A549 treated with CpdA at 1 μM for 4 hours (cell line): ENCODE results near the gene PCDHGA2. TPM values are rescaled to one million over a fixed set of nuclear protein-coding genes. Genes with fewer than 3 reads are reported as not detected.

Source experiments
- total RNA-seq: library from RNA; stranded (reverse); fragments of 200-300 nt; extraction: Qiagen RNA extraction; gene quantifications from 5 replicates; pipeline ENCODE4 v1.2.3, GENCODE V29; 2022; ENCODE audit warnings: low read depth

The PCDHGA2 gene
- 0.44 to 0.73 TPM (median 0.59 TPM) in 5 replicates for total RNA-seq

GRCh38 chr5:141338538-141339306, at the start of gene PCDHGA2:
Gene PCDHGA2, plus strand, starts transcription at chr5:141338760.

DNA sequence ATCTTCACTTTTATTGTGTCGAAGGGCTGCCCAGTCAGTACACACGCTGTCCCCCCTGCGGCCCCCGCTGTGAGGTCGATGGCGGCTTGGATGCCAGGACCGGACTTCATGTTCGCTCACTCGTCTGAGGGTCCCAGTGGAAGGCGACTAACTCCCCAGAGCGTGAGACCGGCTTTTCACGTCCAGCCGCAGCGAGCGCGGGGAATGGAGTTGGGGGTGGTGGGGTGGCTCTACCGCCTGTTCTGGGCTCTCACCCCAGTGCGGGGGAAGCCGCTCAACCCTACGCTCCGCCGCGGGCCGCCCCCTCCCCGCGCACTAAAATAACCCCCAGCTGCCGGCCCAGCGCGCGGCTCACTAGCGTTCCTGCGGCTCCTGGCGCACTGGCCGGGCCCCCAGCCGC, 34.8 kb upstream of the PCDHGA2 start, which contains the start of gene SLC25A2:
TSS of gene SLC25A2 (minus strand) at position 294 of the 400 bp plus-strand sequence. CDS start at position 110, 184 bp downstream.

DNA sequence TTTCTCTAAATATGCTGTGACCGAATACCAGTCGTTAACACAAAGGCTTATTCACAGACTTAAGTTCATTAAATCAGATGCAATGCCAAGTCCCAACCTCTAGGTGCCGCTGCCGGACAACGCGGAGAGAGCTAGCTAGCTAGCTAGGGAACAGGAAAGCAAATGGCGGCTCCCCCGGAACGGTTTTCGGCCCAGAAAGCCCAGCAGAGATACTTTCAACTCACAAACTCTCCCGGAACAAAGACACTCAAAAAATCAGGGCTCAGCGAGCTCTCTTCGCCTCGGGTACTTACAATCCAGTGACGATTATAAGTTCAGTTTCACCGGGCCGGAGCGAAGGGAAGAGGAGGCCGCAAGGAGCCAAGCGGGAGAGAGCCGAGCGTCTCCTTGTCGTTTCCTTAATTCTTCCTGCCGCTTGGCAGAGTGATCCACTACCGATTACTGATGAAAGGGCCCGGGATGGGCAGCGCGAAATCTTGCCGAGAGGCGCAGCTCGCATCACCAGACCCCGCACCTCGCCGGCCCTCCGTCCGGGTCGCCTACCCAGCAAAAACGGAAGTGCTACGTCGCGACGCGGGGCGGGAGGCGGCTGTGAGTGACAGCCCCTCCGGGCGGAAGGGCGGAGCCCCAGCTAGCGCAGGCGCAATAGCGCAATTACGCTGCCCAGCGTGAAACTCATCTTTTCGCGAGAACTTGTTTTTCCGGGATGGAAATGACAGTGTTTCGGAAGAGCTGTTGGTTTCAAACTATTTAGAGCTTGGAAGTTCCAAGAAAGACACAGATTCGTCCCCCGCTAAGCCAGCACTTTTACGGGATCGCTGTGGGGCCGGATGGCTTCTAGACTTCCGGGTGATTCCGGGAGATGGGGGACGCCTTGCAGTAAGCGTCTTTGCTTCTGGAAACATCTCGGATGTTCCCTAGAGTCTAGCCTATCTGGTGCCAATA, 18.1 kb upstream of the PCDHGA2 start, which contains the start of gene TAF7:
TSS of gene TAF7 (minus strand) at position 560 of the 945 bp plus-strand sequence. CDS start 740 bp downstream, outside the sequence.

DNA sequence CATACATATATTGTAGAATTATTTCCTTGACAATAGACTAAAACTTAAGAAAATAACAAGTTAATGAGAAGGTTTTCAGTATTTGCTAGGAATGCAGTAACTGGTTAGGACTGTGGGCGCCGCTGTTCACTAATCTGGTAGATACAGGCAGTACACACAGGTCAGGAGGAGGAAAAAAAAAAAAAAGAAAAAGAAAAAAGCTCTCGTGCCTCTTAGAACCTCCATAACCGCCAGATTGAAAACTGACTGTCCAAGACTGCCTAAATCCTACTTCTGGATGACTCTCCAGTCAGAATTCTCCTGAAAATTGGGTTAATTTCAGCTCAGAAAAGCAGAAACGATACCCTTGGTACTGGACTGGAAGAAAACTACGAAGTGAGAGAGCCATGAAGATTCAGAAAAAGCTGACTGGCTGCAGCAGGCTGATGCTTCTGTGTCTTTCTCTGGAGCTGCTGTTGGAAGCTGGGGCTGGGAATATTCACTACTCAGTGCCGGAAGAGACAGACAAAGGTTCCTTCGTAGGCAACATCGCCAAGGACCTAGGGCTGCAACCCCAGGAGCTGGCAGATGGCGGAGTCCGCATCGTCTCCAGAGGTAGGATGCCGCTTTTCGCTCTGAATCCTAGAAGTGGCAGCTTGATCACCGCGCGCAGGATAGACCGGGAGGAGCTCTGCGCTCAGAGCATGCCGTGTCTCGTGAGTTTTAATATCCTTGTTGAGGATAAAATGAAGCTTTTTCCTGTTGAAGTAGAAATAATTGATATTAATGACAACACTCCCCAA, 8.1 kb upstream of the PCDHGA2 start, which contains the start of gene PCDHGA1:
TSS of gene PCDHGA1 (plus strand) at position 216 of the 782 bp plus-strand sequence.

DNA sequence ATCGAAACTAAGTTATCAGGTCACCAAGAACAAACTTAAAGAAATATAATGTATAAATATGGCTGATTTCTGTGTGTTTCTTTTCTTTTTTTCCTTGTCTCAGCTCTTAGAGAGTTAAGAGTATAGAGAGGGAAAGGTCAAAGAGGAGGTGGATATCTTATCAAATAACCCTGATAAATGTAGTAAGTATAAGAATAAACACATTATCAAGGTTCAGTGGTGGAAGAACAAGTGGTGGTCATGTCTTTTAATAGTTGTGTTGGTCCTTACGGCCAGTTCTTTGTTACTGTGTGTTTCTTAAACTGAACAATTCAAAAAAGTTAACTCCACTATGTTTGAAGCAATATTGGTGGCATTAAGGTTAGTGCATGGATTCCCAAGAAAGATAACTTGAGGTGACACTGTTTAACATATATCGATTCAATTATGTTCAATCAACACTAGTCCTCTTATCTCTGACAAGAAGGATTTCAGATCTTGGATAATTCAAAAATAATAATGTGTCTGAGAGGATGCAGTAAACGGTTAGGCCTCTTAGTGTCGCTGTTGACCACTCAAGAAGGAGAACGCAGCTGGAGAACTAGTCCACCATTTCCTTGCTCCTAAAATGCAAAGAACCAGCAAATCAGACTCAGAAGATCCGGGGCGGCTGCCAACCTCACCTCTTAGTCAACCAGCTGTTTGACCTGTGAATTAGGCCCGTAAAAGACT, 4.8 kb downstream of the PCDHGA2 start, which contains the start of gene PCDHGA3:
TSS of gene PCDHGA3 (plus strand) at position 588 of the 711 bp plus-strand sequence. CDS start 205 bp downstream, outside the sequence.

DNA sequence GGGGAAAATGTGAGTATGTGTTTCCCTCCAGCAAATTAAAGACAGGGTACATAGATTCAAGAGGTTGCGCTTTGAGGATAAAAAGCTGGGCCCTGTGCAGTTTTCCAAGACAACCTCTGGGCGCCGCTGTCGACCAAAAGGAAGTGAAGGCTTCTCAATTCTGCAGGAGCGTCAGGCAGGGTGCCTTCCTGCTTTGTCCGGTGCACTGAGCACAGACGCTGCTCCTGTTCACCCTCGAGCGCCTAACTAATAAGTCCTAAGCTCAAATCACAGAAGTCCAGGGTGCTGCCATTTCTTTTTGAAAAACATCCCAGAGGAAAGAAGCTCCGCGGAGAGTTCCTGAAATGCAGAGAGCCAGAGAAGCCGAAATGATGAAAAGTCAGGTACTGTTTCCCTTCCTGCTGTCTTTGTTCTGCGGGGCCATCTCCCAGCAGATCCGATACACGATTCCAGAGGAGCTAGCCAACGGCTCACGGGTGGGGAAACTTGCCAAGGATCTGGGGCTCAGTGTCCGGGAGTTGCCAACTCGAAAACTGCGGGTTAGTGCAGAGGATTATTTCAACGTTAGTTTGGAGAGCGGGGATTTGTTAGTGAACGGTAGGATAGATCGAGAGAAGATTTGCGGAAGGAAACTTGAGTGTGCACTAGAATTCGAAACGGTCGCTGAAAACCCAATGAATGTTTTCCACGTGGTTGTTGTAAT, 11.5 kb downstream of the PCDHGA2 start, which contains the start of gene PCDHGB1:
TSS of gene PCDHGB1 (plus strand) at position 183 of the 703 bp plus-strand sequence. CDS start at position 345, 162 bp downstream.

GRCh38 chr5:141354900-141355469, 16.4 kb downstream of the PCDHGA2 start, which contains the start of gene PCDHGA4:
Gene PCDHGA4, plus strand, starts transcription at chr5:141355021. Its CDS starts 87 bp downstream, at chr5:141355108.

DNA sequence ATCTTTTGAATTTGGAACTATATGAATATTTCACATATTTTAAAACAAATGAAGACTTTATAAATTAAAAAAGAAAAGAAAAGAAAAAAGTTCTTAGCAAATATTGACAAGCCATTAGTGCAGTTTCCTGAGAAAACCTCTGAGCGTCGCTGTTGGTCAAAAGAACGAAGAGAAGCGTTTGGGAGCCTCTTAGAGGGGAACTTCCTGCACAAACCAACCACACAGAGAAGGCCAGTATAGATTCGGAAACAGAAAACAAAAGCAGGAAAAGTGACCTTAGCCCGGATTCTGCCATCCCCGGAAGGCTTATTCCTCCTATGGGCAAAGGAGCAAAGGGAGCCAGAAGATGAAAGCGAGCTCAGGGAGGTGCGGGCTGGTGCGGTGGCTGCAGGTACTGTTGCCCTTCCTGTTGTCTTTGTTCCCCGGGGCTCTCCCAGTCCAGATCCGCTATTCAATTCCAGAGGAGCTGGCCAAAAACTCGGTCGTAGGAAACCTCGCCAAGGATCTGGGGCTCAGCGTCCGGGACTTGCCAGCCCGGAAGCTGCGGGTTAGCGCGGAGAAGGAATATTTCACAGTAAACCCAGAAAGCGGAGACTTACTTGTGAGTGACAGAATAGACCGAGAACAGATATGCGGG, 21.3 kb downstream of the PCDHGA2 start, which contains the start of gene PCDHGB2:
TSS of gene PCDHGB2 (plus strand) at position 205 of the 637 bp plus-strand sequence. CDS start at position 347, 142 bp downstream.

DNA sequence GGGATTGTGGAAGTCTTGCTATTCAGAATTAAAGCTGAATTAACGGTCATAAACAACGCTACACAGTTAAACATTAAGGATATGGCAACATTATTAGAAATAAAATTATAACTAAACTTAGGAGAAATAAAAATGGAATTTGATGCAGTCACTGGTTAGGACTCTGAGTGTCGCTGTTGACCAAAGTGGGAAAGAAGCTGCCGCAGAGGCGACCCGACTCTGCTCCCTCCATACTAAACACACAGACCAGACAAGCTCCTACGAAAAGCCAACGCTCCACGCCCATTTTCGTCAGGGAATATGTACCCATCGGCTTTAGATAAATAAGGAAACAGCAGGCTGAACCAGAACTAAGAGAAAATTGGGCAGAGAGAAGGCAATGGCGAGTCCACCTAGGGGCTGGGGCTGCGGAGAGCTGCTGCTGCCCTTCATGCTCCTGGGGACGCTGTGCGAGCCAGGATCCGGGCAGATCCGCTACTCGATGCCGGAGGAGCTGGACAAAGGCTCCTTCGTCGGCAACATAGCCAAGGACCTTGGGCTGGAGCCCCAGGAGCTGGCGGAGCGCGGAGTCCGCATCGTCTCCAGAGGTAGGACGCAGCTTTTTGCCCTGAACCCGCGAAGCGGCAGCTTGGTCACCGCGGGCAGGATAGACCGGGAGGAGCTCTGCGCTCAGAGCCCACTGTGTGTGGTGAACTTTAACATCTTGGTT, 25.5 kb downstream of the PCDHGA2 start, which contains the start of gene PCDHGA5:
TSS of gene PCDHGA5 (plus strand) at position 211 of the 709 bp plus-strand sequence. CDS start at position 380, 169 bp downstream.

DNA sequence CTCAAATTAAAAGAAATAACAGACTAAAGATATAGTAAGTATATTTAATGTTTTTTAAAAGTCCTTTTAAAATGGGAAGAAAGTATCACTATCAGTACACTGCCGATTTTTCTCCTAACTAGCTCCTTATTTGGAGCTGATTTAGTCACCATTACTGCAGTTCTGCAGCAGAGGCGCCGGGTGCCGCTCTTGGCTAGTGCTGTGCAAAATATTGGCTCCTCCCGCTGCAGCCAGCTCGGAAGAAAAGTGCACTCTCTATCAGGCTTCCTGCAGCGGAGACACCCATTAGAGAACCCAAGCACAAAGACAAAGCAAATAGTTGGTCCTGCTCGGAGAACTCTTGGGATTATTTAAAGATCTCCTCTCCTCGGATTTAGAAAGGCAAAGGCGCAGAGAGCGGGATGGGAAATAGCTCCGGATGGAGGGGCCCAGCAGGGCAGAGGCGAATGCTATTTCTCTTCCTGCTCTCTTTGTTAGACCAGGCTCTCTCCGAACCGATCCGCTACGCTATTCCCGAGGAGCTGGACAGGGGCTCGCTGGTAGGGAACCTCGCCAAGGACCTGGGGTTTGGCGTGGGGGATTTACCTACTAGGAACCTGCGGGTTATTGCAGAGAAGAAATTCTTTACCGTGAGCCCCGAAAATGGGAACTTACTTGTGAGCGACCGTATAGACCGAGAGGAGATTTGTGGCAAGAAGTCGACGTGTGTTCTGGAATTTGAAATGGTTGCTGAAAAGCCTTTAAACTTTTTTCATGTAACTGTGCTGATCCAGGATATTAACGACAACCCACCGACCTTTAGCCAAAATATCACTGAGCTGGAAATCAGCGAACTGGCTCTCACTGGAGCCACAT, 31.7 kb downstream of the PCDHGA2 start, which contains the start of gene PCDHGB3:
TSS of gene PCDHGB3 (plus strand) at position 249 of the 855 bp plus-strand sequence. CDS start at position 402, 153 bp downstream.

GRCh38 chr5:141373673-141374317, 35.2 kb downstream of the PCDHGA2 start, which contains the start of gene PCDHGA6:
Gene PCDHGA6, plus strand, starts transcription at chr5:141373891. Its CDS starts 193 bp downstream, at chr5:141374084.

GRCh38 chr5:141382469-141383294, 44.1 kb downstream of the PCDHGA2 start, which contains the start of gene PCDHGA7:
Gene PCDHGA7, plus strand, starts transcription at chr5:141382742. Its CDS starts 158 bp downstream, at chr5:141382900.

DNA sequence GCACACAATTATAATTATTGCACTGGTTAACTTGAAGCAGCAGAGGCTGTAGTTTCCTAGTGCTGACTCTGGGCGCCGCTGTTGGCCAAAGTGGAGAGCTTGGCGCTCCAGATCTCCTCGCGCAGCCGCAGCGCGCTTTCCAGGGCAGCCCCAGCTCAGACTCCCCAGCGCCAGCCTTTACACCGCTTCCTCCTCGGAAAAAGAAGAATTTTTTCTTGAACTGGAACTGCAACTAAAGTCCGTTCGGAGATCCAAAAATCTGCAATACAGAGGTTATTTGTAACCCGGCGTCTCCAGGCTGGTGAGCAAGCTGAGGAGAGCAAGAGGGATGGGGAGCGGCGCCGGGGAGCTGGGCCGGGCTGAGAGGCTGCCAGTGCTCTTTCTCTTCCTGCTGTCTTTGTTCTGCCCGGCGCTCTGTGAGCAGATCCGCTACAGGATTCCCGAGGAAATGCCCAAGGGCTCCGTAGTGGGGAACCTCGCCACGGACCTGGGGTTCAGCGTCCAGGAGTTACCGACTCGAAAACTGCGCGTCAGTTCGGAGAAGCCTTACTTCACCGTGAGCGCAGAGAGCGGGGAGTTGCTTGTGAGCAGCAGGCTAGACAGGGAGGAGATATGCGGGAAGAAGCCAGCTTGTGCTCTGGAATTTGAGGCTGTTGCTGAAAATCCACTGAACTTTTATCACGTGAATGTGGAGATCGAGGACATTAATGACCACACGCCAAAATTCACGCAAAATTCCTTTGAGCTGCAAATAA, 49.2 kb downstream of the PCDHGA2 start, which contains the start of gene PCDHGB4:
TSS of gene PCDHGB4 (plus strand) at position 142 of the 755 bp plus-strand sequence. CDS start at position 329, 187 bp downstream.

GRCh38 chr5:141392429-141393198, 54.1 kb downstream of the PCDHGA2 start, which contains the start of gene PCDHGA8:
Gene PCDHGA8, plus strand, starts transcription at chr5:141392633. Its CDS starts 181 bp downstream, at chr5:141392814.

